Breast epithelium (tissue), 3 donors: ENCODE data around the gene ARHGAP8.

Experiments used
- POLR2A ChIP-seq: fragments of 450-650 bp; IDR thresholded peaks from one replicate; pipeline ENCODE4 v1.6.1; 2016; ENCODE audit warnings: antibody characterized with exemption, mild to moderate bottlenecking, moderate library complexity
- TF ChIP-seq, protein P1 (sequence below), 3 donors: fragments of 450-650 bp; IDR thresholded peaks; one replicate each; pipeline ENCODE4 v1.5.1; 2016 to 2017; ENCODE audit warnings: antibody characterized with exemption in 3 of 3, mild to moderate bottlenecking in 3 of 3, moderate library complexity in 3 of 3

DNA sequence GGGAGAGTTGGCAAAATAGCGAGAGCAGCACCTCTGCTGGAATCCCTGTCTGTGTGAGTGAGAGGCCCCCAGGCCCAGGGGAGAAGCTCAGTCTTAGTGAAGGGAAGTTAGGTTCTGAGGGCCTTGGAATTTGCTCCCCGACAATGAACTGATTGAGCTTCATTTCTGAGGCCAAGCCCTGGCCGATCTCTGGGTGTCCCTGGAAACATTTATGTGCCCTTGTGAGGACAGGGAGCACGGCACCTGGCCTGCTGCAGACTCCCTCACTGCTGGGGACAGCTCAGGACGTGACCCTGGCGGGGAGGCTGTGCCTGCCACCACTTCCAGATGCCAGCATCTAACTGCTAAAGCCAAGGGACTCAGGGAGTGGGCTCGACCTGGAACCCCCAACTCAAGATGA lies 52.0 kb downstream of the ARHGAP8 start:
- TF ChIP-seq, protein P1, sequence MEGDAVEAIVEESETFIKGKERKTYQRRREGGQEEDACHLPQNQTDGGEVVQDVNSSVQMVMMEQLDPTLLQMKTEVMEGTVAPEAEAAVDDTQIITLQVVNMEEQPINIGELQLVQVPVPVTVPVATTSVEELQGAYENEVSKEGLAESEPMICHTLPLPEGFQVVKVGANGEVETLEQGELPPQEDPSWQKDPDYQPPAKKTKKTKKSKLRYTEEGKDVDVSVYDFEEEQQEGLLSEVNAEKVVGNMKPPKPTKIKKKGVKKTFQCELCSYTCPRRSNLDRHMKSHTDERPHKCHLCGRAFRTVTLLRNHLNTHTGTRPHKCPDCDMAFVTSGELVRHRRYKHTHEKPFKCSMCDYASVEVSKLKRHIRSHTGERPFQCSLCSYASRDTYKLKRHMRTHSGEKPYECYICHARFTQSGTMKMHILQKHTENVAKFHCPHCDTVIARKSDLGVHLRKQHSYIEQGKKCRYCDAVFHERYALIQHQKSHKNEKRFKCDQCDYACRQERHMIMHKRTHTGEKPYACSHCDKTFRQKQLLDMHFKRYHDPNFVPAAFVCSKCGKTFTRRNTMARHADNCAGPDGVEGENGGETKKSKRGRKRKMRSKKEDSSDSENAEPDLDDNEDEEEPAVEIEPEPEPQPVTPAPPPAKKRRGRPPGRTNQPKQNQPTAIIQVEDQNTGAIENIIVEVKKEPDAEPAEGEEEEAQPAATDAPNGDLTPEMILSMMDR (IDR thresholded peaks at IDR 0.05), result no peak
- TF ChIP-seq POLR2A, result no peak
